Stimulated activated CD8-positive, alpha-beta memory T cell treated with anti-CD3 and anti-CD28 coated beads, Interleukin-12 subunit alpha, Interleukin-12 subunit beta, amount 100 ng/mL, for 24 hours (primary cell): ENCODE results near the gene YIF1A.

Source experiments
- DNase-seq: peaks from one replicate; pipeline ENCODE4 v3.0.0-alpha.2; 2020; ENCODE audit errors: extremely low read depth

Gene YIF1A, protein sequence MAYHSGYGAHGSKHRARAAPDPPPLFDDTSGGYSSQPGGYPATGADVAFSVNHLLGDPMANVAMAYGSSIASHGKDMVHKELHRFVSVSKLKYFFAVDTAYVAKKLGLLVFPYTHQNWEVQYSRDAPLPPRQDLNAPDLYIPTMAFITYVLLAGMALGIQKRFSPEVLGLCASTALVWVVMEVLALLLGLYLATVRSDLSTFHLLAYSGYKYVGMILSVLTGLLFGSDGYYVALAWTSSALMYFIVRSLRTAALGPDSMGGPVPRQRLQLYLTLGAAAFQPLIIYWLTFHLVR

DNA sequence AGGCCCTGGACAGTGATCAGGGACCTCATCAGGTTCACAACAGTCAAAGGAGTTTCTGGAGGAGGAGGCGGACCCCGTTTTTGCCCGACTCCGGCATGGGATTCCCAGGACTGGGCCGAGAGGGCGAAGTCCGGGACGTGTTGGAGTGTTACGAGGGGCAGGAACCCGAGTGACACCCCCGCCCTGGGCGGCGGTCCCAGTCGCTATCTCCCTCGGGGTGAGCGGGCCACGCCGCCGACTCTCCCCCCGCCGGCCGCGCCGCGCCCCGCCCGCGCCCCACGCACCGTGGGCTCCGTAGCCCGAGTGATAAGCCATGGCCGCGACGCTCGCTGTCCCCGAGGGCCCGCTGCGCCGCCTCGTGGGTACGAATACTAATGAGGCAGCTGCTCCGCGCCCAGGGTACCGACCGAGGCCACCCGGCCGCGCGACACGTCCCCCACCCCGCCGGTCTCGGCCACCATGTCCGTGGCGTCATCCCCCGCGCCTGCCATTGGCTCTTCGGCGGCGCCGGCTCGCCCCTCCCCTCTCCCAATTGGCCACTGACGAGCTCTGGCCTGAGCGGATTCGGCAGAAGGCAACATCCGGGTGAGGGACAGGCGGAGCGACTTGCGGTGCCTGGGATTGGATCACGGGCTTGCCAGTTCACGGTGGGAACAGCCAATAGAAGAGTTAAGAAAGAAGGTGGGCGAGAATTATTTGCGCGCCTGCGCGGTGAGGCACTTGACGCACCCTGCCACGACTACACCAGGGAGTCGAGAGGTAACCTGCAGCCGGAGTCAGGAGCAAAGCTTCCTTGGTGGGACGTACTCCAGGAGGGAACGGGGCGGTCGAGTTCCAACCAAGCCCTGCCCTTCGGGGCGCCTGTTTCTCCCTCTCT, at the start of gene YIF1A:
Gene YIF1A (minus strand): TSS at position 473 of the 877 bp plus-strand sequence. CDS start 158 bp downstream, at position 315.
- peak; percentile 98 for DNase-seq

DNA sequence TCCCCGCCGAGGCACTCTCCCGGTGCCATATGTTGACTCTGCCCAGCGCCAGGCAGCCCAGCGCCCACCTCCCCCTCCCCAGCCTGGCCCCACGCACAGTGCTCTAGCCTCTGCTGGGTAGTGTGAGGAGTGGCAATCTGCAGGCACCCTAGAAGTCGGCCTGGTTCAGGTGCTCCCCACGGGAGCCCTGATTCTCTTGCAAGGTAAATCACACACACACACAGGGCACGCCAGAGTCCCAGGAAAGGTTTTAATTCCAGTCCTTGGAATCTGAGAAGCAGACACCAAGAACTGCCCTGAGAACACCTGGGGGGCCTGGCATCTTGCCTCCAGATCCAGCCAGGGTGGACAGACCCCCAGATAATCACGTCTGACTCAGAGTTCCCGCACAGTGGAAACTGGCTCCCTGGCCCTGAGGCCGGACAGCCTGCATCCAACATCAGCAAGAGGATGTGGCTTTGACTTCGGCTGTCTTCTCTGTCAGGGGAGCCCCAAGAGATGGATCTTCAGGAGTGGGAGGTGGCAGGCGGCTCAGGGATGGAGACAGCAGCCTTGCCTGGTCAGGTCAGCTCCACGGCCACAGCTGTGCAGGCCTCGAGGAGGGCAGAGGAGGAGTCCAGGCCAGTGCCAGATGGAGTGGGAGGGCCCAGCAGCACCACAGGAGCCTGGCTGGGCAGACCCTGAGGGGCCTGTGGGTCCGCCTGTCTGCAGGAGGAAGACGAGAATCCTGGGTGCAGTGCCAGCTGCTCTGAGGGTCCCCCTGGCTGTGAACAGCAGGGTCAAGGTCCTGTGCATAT, 48.4 kb upstream of the YIF1A start:
- no peak for DNase-seq

DNA sequence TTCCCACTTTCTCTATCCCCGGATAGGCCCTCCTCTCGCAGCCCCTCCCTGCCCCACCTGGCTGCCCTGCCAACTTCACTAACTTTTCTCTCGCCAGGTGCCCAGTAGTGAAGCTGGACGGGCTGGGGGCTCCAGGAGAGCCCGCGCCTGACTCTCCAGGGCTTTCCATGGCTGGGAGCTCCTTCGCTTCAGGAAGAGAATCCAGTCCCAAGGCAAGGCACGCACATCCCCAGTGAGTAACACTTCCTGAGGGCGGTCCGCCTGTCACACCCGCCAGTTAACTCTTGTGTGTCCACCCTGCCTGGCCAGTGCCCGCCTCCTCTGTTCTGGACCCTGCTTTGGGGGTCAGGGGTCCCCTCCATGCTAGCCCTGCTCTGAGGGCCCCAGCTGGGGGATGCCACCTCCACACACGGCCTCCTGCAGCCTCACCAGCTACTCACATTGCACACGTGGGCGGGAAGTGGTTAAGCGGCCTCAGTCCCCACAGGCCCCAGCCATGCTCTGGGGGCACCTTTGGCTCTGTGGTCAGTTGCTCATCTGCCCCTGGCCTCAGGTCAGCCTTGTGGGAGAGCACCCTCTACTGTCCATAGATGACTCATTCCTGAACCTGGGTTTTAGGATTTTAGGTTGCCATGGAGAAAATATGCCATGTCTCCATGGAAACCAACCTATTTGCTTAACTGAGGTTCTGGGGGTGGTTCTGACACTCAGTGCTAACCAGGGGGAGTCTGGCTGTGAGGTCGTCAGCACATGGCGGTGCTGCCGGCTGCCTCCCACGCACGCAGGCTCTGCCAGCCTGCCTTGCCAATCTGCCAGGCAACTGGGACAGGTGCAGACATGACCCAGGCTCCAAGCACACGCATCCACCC, 47.5 kb upstream of the YIF1A start, which contains the start of gene RIN1:
Gene RIN1 (minus strand): TSS at position 201 of the 869 bp plus-strand sequence. CDS start 32 bp downstream, at position 169.
- peak; percentile 48 for DNase-seq

DNA sequence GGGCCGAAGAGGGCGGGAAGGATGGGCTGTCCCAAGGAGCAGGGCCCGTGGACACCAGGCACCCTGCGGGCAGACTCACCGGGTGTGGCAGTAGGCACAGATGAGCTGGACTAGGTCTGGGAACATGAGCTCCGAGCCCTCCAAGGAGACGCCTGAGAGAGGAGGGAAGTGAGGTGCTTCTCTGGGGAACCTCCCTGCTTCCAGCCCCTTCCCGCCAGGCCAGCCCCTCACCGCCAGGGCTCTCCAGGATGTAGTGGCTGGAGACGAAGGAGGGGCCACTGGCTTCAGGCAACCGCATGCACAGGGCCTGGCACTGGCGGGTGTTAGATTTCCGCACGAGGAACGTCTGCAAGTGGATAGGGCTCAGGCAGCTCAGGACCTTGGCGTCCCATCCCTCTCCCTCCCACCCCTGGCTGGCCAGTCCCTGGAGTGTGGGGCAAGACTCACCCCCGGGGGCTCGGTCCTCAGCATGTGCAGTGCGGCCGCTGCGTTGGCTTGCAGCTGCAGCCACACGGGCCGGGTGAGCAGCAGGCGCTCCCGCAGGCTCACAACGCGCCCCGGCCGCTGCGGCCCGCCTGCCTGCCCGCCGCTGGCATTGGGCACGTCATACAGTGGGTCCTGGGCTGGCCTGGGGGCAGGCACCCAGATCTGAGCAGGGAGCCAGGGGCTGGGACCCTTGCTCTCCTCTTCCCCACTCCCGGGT, 46.7 kb upstream of the YIF1A start:
- no peak for DNase-seq

DNA sequence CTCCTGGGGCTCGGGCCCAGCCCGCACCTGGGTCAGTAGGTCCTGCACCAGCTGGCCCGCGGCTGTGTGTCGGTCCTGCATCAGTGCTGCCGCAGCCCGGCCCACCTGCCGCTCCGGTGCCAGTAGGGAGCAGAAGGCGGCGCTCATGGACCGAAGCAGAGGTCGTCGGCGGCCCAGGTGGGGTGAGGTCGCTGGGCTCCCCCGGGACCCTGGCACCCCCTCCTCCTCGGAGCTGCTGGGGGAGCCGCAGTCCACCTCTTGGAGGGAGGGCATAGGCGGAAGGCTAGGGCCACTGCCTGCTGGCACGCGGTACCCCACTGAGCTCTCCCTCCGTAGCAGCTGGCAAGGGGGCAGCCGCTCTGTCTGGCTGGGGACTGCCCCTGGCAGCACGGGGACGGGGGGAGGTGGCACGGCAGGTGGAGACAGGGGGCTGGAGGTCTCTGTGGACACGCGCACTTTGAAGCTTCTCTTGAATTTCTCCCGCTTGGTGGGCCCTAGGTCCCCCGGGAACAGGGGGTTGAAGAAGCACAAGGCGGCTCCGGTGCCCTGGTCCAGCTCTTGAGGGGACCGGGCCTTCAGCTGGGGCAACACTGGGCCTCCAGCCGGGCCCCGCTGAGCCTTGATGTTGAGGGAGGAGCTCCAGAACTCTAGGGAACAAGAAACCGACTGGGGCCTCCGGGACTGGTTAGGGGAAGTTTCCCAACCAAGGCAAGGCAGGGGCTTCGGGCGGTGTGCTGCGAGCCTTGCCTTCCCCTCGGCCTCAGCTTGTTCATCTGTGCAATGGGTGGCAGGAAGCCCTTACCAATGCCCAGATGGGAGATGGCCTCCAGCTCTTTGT, 45.9 kb upstream of the YIF1A start:
- DNase-seq: no peak

DNA sequence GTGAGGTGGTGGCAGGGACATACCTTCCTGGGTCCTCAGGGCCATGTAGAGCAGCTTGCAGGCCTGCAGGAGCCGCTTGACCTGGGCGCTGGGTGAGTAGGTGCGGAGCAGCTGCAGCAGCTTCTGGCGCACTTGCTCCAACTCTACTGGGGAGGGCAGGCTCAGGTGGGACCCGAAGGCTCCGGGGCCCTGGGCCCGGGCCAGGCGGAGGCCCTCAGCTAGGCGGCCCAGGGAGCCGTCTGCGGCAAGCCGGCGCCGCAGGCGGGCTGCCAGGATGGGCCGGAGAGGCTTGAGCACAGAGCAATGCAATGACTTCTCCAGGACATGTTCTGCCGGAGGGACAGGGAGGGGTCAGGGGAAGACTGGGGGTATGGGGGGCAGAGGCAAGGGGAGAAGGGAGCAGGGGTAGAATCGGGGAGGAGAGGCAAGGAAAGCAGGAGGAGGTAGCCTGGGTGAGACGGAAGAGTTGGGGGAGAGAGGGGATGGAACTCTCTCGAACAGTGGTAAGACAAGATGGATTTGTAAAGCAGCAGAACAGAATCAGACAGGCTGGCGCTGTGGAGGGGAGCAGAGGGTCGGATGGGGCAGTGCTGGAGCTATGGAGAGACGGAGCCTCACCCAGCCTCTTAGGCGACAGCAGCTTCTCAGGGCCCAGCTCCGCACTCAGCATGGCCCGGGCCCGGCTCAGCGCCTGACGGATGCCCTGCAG, 45.1 kb upstream of the YIF1A start:
- no peak for DNase-seq

DNA sequence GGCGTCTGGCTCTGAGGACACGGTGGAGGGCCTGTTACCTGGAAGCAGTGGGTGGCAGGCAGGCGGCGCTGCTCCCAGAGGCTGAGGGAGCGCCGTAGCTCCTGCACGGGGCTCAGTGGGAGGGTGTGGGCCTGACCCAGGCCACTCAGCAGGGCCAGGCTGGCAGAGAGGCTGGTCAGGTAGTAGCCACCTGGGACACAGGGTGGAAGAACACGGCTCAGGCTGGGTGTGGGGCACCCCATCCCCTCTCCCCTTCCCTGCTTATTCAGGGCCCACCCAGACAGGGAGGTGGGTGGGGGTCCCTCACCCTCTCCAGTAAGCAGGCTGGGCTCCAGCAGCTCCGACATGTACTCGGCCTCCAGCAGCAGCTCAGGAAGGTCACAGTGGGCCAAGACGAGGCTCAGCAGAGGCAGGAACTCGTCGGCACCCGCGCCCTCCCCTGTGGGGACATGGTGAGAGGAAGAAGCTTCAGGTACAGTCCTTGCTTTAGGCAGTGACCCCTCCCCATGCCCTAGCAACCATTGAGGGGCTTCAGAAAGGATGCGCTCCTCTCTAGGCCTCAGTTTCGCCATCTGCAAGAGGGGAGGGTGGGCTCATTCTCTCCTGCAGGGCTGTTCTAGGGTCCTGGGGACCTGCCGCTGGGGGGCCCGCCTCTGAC, 44.4 kb upstream of the YIF1A start:
- DNase-seq: no peak

DNA sequence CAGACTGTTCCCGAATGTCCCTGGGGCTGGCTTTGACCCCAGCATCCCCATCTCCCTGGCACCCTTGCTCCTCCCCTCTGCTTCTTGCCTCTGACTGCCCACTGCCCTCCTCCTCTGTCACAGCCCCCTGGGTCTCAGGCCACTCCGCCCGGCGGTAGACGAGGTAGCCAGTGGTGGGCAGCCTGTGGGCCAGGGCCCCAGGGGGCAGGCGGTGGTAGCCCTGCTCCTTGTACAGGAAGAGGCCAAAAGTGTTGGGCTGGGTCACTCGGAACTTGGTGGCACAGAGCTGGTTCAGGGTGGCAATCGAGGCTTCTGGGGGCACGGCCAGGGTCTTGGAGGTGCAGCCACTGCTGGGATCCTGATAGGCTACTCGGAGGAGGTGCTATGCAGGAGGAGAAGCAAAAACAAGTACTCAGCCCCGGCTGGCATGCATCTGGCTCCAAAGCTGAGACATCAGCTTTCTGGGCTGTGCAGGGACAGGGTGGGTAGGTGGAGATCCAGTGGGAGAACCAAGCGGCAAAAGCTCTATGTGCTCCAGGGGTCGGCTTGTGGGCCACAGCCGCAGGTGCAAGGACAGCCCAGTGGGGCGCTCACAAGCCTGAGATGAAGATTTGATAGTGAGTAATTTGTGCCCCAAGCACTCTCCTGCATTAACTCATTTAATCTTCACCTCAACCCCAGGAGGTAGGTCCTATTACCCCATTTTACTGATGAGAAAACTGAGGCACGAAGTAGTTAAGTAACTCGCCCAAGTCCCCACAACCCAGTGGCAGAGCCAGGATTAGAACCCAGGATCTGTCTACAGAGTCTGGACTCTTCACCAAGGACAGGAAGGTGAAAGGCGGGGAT, 43.7 kb upstream of the YIF1A start:
- no peak for DNase-seq

DNA sequence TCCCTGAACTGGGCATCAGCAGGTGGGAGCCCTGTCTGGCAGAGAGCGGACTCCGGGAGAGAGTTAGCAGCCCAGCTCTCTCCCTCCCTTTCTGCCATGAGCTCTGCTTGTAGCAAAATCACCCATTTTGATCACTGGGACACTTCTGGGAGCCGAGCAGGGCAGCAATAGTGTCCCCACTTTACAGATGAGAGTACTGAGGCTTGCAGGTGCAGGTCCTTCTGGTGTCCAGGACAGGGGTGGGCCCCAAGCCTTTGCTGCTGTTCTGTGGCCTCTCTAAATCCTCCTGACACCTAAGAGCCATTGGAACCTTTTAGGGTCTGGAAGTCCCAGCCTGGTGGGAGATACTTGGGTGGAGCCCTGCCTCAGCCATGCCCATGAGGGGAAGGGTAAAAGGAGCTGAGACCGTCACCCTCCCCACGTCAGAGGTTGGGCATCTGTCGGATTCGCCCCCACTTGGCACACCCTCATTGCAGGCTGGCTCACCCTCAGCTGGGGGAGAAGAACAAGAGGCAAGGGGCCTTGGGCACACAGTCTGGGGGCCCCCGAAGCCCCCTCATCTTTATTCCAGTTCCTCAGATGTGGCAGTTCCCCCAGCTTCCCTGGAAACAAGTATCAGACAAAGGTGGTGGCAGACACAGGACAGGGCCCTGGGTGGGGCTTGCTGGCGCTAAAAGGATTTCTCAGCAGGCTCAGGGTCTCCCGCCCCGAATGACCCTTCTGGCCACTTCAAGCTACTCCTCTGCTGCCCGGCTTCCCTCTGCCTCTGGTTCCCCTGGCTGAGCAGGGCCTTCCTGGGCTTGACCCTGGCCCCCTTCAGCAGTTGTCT, 42.8 kb upstream of the YIF1A start:
- no peak for DNase-seq

DNA sequence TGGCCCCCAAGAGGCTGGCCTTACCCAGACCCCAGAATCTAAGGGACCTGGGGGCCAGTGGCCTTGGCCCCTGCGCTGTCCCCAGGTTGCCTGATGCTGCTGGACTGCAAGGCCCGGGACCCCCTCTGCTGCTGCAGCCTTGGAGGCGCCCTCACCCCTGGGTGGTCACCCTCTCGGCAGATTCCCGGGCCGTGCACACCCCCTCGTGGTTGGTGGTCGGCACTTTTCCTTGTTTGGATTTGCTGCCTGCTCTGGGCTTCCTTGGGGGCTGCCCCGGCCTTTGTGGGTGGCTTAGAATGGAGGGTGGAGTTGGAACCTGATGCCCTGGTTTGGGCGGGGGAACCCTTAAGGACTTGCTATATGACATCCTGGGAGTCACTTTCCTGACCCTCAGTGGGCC, 42.0 kb upstream of the YIF1A start:
- DNase-seq: no peak

DNA sequence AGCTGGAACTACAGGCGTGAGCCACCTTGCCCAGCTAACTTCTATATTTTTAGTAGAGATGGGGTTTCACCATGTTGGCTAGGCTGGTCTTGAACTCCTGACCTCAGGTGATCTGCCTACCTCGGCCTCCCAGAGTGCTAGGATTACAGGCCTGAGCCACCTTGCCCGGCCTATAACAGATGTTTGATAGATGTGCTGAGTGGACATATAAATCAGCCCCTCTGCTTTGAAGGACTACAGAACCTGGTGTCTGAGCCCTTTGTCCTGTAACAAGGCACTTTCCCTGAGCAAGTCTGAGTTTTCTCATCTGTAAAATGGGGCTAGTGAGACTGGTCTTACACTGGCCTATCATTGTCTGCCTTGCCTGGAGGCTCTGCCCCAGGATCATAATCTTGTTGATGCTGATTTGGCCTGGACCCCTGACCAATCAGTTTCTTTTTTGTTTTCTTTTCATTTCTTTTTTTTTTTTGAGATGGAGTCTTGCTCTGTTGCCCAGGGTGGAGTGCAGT, 40.3 kb upstream of the YIF1A start:
- no peak for DNase-seq

DNA sequence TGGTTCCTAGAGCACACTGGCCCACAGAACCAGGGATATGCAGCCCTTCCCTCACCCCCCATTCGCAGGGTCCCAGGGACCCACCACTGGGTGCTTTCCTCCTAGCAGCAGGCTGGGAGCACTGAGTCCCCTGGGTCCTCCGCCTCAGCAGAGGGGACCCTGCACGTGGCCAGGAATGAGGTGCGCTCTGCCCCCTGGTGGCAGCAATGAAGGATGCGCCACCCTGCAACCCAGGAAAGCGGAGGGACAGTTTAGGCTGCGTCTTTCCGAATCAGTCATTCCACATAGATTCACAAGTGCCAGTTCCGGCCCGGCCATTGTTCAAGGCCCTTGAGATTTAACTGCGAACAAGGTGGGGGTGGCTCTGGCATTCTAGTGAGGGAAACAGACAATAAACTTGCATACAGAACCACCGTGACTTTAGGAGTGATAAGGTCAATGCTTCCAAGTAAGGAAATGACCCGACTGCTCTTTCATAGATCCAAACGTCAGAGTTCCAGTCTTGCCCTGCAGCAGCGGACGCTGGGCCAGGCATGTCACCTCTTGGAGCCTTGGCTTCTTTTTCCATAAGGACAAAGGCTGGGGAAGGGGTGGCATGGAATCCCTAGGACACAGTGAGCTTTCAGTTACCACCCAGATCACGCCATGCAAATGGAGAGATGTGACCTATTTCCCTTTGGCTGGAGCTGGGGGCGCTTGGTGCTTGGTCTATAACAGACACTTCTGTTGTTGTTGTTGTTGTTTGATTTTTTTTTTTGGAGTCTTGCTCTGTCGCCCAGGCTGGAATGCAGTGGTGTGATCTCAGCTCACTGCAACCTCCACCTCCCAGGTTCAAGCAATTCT, 39.6 kb upstream of the YIF1A start:
- peak; percentile 48 for DNase-seq

DNA sequence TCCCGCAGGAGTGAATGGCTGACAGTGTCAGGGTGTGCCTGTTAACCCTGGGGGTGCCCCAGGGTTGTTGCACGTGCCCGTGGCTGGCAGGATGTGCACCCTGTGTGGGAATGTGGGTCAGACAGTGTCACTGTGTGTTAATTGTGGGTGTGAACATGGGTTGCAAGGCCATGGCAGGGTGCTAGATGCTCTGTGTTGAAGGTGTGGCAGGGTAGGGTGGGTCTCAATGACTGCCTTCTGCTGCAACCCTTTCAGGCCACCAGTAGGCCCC, 39.0 kb upstream of the YIF1A start:
- no peak for DNase-seq

DNA sequence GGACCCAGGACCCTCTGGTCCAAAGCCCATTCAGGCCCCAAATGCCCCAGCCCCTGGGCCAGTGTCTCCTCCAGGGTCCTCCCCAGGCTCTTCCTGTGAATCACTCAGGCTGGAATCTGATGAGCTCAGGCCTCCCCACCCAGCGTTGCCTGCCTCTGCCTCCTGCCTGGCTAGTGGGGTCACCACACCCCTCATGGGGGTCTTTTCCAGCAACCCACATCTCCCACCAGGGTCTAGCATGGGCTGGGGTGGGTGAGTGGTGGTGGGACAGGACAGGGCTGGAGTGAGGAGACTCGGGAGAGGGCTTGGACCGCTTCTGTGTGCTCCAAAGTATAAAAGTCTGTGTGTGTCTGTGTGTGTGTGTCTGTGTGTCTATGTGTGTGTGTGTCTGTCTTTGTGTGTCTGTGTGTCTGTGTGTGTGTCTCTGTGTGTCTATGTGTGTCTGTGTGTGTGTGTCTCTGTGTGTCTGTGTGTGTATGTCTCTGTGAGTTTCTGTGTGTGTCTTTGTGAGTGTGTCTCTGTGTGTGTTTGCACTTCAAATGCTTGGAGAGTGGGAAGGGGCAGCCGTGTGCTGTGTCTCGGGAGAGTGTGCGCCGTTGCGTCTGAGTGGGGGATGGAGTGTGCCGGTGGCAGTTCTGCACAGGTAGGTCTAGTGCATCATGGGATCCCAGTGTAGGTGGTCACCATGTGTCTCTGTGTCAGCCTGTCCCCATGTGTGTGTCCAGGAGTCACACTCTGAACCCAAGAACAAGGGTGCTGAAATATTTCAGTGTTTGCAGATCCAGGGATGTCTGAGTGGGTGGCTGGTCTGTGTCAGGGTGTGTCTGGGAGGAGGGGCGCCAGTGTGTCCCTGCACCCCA, 38.5 kb upstream of the YIF1A start:
- DNase-seq: no peak
